GM18505 (cell line): Measurements from ENCODE around the gene C22orf15.

Experiments
- ATAC-seq: cut with Tn5 transposase; IDR thresholded peaks from one replicate; pipeline ENCODE4 v1.9.1; 2021; ENCODE audit not compliant: unreplicated experiment
- POLR2A ChIP-seq: IDR thresholded peaks from 4 replicates; pipeline ENCODE4 v1.6.1; 2011; ENCODE audit warnings: borderline replicate concordance; ENCODE audit not compliant: insufficient read depth, insufficient read length; ENCODE audit errors: extremely low read depth

The C22orf15 gene

GRCh38 chr22:23796461-23796860, 33.7 kb downstream of the C22orf15 start:
- no peak for TF ChIP-seq POLR2A
- no peak for ATAC-seq

GRCh38 chr22:23800297-23801237, 37.8 kb downstream of the C22orf15 start:
- peak; percentile 58 for ATAC-seq
- peak; percentile 33 for TF ChIP-seq POLR2A

GRCh38 chr22:23801238-23801821, 38.5 kb downstream of the C22orf15 start:
- ATAC-seq: no peak
- peak; percentile 6 for TF ChIP-seq POLR2A

GRCh38 chr22:23801886-23802377, 39.1 kb downstream of the C22orf15 start:
- no peak for TF ChIP-seq POLR2A

GRCh38 chr22:23803001-23803819, 40.4 kb downstream of the C22orf15 start:
- TF ChIP-seq POLR2A: no peak
- no peak for ATAC-seq

More at GRCh38 chr22:23801886-23802377, 39.1 kb downstream of the C22orf15 start:
- no peak for ATAC-seq

- no peak for TF ChIP-seq POLR2A
- ATAC-seq: no peak
These were observed 42.0 kb downstream of the C22orf15 start for GRCh38 chr22:23804781-23805291.

- TF ChIP-seq POLR2A: no peak
These were observed 44.0 kb downstream of the C22orf15 start for GRCh38 chr22:23806837-23807236.

GRCh38 chr22:23812378-23812777, 49.6 kb downstream of the C22orf15 start:
- ATAC-seq: no peak
- no peak for TF ChIP-seq POLR2A

More at GRCh38 chr22:23806837-23807236, 44.0 kb downstream of the C22orf15 start:
- no peak for ATAC-seq
